ENCODE results near the gene RHOB.

RHOB gene

DNA sequence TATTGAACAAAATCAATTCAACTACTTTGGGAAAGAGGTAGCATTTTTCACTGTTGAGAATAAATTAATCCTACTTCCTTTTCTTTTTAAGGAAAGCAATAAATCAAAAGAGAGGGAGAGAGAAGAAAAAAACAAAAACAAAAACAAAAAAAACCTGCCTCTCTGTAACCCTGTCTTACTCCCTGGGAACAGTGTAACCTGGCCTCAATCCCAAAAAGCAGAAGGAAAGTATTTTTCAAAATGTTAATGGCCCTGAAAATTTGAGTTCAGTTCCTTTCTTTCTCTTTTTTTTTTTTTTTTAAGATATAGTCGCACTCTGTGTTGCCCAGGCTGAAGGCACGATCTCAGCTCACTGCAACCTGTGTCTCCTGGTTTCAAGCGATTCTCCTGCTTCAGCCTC lies 35.9 kb downstream of the RHOB start:
- no peak for TF ChIP-seq FOXP2 (optimal IDR thresholded peaks at IDR 0.05; ENCODE audit: borderline replicate concordance, extremely low read depth, extremely low read length, insufficient read depth)
- TF ChIP-seq SIN3A (IDR thresholded peaks at IDR 0.05; ENCODE audit: borderline replicate concordance, insufficient read depth, low read length): no peak
- TF ChIP-seq TAF1 (IDR thresholded peaks at IDR 0.05; ENCODE audit: borderline replicate concordance, insufficient read depth, low read length): no peak
- TF ChIP-seq, protein P1, sequence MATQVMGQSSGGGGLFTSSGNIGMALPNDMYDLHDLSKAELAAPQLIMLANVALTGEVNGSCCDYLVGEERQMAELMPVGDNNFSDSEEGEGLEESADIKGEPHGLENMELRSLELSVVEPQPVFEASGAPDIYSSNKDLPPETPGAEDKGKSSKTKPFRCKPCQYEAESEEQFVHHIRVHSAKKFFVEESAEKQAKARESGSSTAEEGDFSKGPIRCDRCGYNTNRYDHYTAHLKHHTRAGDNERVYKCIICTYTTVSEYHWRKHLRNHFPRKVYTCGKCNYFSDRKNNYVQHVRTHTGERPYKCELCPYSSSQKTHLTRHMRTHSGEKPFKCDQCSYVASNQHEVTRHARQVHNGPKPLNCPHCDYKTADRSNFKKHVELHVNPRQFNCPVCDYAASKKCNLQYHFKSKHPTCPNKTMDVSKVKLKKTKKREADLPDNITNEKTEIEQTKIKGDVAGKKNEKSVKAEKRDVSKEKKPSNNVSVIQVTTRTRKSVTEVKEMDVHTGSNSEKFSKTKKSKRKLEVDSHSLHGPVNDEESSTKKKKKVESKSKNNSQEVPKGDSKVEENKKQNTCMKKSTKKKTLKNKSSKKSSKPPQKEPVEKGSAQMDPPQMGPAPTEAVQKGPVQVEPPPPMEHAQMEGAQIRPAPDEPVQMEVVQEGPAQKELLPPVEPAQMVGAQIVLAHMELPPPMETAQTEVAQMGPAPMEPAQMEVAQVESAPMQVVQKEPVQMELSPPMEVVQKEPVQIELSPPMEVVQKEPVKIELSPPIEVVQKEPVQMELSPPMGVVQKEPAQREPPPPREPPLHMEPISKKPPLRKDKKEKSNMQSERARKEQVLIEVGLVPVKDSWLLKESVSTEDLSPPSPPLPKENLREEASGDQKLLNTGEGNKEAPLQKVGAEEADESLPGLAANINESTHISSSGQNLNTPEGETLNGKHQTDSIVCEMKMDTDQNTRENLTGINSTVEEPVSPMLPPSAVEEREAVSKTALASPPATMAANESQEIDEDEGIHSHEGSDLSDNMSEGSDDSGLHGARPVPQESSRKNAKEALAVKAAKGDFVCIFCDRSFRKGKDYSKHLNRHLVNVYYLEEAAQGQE (IDR thresholded peaks at IDR 0.05; ENCODE audit: insufficient read depth in 1 of 2, low read depth in 2 of 2, low read length in 2 of 2): no peak
- TF ChIP-seq POLR2AphosphoS5 (IDR thresholded peaks at IDR 0.05; ENCODE audit: low read depth, low read length): no peak

DNA sequence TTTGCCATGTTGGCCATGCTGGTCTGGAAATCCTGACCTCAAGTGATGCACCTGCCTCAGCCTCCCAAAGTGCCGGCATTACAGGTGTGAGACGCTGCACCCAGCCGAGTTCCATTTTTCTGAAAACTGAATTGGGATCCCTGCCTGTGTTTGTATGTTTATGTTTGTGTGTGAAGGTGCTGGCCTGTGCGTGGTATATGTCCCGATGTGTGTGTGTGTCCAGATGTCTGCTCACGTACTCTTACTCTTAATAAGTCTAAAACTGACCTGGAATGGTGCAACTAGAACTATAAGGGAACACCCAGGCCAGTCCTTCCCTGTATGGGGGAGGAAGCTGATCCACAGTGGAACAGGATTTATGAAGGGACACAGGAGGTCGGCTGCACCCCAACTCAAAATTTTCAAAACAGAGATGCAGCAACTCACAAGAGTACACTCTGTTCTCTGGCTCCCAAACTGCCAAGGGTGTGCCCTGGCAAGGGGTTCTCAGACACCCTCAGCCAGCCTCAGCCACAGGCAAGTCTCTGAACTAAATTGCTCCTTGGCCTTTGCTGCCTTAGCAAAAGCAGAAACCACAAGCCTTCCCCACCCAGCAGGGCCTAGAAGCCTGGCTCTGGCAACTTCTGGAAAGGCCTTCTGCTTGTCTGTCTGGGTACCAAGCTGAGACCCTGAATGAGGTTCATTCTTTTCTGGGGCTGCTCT lies 36.5 kb downstream of the RHOB start:
- TF ChIP-seq POLR2AphosphoS5 (IDR thresholded peaks at IDR 0.05; ENCODE audit: low read depth, low read length): no peak
- no peak for TF ChIP-seq FOXP2 (optimal IDR thresholded peaks at IDR 0.05; ENCODE audit: borderline replicate concordance, extremely low read depth, extremely low read length, insufficient read depth)
- TF ChIP-seq TAF1 (IDR thresholded peaks at IDR 0.05; ENCODE audit: borderline replicate concordance, insufficient read depth, low read length): no peak
- TF ChIP-seq, protein P1 (IDR thresholded peaks at IDR 0.05; ENCODE audit: insufficient read depth in 1 of 2, low read depth in 2 of 2, low read length in 2 of 2): no peak
- TF ChIP-seq SIN3A (IDR thresholded peaks at IDR 0.05; ENCODE audit: borderline replicate concordance, insufficient read depth, low read length): no peak

DNA sequence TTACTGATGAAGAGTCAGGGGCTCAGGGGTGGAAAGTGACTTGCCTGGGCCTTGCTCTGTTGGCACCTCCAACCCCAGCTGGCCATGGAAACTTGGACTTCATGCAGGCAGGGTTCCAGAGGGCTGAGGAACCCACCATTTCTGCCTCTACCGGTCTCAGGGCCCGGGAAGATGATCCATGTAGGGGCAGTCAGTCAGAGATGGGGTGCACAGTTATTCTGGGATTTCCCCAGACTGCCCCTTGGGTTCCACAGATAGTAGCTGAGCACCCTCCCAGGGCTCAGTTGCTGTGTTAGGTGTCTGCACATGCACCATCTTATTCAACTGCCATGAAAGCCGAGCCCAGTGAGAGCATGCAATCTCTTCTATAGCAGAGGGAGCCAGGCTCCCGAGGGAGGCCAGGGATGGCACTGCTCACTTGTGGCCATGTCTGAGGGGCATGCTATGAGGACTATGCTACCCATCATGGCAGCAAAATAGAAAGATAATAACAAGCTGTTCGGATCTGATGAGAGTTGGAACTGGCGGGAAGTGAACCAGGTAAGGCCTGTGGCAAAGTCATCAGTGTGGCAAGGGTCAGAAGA lies 37.3 kb downstream of the RHOB start:
- TF ChIP-seq POLR2AphosphoS5 (IDR thresholded peaks at IDR 0.05; ENCODE audit: low read depth, low read length): no peak
- TF ChIP-seq FOXP2 (optimal IDR thresholded peaks at IDR 0.05; ENCODE audit: borderline replicate concordance, extremely low read depth, extremely low read length, insufficient read depth): no peak
- TF ChIP-seq SIN3A (IDR thresholded peaks at IDR 0.05; ENCODE audit: borderline replicate concordance, insufficient read depth, low read length): no peak
- no peak for TF ChIP-seq TAF1 (IDR thresholded peaks at IDR 0.05; ENCODE audit: borderline replicate concordance, insufficient read depth, low read length)
- TF ChIP-seq, protein P1 (IDR thresholded peaks at IDR 0.05; ENCODE audit: insufficient read depth in 1 of 2, low read depth in 2 of 2, low read length in 2 of 2): no peak

DNA sequence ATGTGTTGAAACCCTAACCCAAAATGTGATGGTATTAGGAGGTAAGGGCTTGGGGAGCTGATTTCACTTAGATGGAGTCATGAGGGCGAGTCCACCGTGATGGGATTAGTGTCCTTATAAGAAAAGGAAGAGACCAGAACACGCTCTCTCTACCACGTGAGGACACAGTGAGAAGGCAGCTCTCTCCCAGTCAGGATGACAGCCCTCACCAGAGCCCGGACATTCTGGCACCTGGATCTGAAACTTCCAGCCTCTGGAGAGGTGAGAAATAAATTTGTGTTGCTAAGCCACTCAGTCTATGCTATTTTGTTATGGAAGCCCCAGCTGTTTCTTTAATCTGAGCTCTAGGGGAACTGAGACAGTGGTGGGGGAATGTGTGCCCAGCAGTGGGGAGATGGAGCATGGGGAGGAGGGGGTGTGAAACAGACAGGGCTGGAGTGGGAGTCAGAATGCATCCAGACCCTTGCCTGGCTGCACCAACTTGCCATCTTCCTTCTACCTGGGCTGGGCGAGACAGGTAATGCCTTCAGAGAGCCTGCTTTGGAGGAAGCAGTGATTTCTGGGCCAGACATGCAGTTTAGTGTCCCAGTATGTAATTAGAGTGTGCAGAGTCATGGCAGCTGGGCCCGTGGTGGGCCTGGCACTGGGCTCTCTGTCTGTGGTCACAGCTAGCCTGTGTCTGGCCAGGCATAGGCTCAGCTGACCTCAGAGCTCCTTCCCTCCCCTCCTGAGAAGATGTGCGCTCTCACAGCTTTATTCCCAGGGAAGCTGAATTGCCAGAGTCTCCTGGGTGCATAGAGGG lies 38.1 kb downstream of the RHOB start:
- TF ChIP-seq TAF1 (IDR thresholded peaks at IDR 0.05; ENCODE audit: borderline replicate concordance, insufficient read depth, low read length) (no peak), SIN3A (IDR thresholded peaks at IDR 0.05; ENCODE audit: borderline replicate concordance, insufficient read depth, low read length) (no peak), FOXP2 (optimal IDR thresholded peaks at IDR 0.05; ENCODE audit: borderline replicate concordance, extremely low read depth, extremely low read length, insufficient read depth) (no peak), POLR2AphosphoS5 (IDR thresholded peaks at IDR 0.05; ENCODE audit: low read depth, low read length) (no peak)
- TF ChIP-seq, protein P1 (IDR thresholded peaks at IDR 0.05; ENCODE audit: insufficient read depth in 1 of 2, low read depth in 2 of 2, low read length in 2 of 2): no peak

All from PFSK-1 (cell line).